Measurements from ENCODE around the gene RAD51B.

RAD51B gene

DNA sequence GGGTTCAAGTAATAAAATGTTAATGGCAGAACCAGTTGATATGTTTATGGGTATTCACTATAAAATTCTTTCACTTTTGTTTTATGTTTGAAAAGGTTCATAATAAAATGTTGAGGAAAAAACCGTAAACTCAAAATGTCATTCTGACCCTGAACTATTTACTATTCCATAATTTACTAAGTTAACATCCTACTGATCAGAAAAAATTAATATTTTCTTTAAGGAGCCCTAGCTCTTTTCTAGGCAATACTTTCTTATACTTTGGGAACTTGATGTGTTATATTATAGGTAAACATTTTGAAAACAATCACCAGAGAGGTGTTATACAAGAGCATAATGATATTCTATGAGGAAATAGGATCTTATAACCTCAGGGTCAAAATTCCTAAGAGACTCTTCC is 638.7 kb downstream of the RAD51B start:
- no peak for DNase-seq (ENCODE audit: low read depth)
- TF ChIP-seq, protein P1, sequence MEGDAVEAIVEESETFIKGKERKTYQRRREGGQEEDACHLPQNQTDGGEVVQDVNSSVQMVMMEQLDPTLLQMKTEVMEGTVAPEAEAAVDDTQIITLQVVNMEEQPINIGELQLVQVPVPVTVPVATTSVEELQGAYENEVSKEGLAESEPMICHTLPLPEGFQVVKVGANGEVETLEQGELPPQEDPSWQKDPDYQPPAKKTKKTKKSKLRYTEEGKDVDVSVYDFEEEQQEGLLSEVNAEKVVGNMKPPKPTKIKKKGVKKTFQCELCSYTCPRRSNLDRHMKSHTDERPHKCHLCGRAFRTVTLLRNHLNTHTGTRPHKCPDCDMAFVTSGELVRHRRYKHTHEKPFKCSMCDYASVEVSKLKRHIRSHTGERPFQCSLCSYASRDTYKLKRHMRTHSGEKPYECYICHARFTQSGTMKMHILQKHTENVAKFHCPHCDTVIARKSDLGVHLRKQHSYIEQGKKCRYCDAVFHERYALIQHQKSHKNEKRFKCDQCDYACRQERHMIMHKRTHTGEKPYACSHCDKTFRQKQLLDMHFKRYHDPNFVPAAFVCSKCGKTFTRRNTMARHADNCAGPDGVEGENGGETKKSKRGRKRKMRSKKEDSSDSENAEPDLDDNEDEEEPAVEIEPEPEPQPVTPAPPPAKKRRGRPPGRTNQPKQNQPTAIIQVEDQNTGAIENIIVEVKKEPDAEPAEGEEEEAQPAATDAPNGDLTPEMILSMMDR (IDR thresholded peaks at IDR 0.05; ENCODE audit: insufficient read depth, low read depth, low read length, missing control alignments): no peak
- H3K4me3 ChIP-seq (ENCODE audit: low read depth, low read length): no peak overlapping the region

DNA sequence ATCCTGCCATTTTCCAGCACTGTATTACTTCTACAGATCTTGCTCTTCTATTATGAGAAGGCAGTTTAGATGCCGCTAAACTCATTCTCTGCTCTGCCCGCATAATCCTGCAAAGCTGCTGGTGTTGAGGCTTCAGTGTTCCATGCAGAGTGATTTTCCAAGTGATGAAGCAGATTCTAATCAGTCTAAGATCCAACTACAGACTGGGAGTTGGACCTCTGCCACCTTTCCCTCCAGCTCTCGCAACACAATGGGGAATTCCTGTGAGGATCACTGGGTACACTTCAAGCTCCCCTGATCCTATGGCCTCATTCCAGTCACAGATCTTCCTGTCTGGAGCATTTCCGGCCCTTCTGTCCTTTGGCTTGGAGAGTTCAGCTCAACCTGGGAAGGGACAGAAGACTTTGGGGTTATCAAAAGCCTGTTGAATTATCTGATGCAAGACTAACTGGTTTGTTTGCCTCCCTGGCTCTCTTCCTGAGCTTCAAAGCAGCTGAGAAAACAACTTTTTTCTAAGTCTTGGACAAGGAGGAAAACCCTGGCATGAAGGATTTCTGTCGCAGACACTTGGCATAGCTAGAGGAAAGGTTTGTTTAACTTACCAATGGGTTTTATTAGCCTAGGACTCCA is 639.4 kb downstream of the RAD51B start:
- no peak for DNase-seq (ENCODE audit: low read depth)
- TF ChIP-seq, protein P1 (IDR thresholded peaks at IDR 0.05; ENCODE audit: insufficient read depth, low read depth, low read length, missing control alignments): no peak
- H3K4me3 ChIP-seq (ENCODE audit: low read depth, low read length): no peak overlapping the region

DNA sequence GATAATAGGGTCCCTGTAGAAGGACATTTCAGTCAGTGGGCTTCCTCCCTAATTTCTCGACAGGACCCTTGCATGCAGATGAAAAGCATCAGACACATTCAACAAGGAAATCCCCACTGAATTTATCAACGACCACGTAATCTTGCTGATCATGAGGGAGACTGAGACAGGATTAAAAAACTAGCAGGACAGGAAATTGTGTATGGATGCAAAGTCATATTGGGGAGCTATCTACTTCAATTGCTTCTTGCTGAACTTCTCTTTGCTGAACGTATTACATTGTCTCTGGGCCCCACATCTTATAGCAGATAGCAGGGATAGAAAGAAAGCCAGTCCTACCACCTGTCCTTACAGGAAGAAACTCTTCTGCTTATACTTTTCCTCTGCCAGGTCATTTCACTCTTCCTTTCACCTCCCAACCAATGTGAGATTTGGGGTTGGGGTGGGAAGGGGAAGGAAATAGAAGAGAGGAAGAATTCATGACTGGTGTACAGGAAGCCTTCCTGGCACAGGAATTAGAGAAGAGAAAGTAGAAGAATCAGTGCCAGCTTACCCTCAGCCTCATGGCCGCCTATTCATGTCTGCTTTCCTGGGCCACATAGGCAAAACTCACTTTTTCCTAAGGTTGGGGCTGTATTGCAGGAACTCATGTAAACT is 640.0 kb downstream of the RAD51B start:
- DNase-seq (ENCODE audit: low read depth): no peak
- no peak overlapping the region for H3K4me3 ChIP-seq (ENCODE audit: low read depth, low read length)
- TF ChIP-seq, protein P1 (IDR thresholded peaks at IDR 0.05; ENCODE audit: insufficient read depth, low read depth, low read length, missing control alignments): no peak

DNA sequence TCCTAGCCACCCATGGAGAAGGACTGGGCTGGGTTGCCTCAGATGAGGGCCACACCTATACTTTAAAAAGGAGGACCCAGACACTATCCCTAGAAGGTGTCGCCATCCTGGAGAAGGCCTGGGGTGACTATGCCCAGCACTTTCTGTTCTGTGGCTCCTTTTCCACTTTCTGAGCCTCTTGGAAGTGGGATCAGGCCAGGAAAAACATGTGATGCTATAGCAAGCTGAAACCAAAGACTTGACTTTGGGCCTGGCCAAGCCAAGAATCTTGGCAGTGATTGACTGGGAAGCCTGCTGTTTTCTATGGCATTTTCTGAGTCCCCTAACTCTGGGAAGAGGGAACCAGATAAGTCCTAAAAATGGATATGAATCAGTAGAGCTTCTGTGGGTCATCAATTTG is 641.0 kb downstream of the RAD51B start:
- TF ChIP-seq, protein P1 (IDR thresholded peaks at IDR 0.05; ENCODE audit: insufficient read depth, low read depth, low read length, missing control alignments): no peak
- DNase-seq (ENCODE audit: low read depth): no peak
- H3K4me3 ChIP-seq (ENCODE audit: low read depth, low read length): no peak overlapping the region

DNA sequence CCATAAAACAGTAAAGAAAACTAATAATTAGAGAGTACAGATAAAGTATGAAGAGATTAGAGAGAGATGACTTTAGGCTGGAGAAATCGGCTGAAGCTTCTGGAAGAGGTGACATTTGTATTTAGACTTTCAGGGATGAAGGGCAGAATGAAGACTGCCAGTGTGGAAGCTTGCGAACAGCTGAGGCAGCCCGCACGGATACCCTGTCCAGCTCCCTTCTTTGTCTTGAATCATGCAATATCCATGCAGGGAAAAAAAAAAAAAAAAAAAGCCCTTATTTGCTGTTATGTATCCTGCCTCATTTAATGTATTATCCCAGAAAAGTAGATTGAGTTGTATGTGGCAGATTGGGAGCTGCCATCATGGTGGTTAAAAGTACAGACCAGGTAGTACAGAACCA is 641.5 kb downstream of the RAD51B start:
- TF ChIP-seq, protein P1 (IDR thresholded peaks at IDR 0.05; ENCODE audit: insufficient read depth, low read depth, low read length, missing control alignments): no peak
- DNase-seq (ENCODE audit: low read depth): no peak

DNA sequence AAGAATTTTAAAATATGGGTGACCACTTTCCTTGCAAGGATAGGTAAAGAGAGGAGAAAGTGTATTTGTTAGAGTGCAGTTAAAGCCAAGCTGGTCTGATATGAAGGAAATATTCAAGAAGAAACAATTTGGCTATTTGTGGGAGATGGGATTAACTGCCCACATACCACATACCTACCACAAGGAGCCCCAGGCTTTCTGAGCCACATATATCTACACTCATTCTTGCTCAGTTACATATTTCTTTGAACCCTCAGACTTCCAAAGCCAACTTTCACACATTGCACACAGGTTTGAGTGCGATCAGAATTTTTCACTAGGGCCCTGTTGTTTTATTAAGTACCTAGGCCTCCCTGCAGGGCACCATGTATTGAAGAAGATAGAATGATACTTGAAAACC is 643.1 kb downstream of the RAD51B start:
- DNase-seq (ENCODE audit: low read depth): no peak
- no peak overlapping the region for H3K4me3 ChIP-seq (ENCODE audit: low read depth, low read length)
- TF ChIP-seq, protein P1 (IDR thresholded peaks at IDR 0.05; ENCODE audit: insufficient read depth, low read depth, low read length, missing control alignments): no peak

More for the DNA sequence above, 641.5 kb downstream of the RAD51B start:
- no peak overlapping the region for H3K4me3 ChIP-seq (ENCODE audit: low read depth, low read length)

DNA sequence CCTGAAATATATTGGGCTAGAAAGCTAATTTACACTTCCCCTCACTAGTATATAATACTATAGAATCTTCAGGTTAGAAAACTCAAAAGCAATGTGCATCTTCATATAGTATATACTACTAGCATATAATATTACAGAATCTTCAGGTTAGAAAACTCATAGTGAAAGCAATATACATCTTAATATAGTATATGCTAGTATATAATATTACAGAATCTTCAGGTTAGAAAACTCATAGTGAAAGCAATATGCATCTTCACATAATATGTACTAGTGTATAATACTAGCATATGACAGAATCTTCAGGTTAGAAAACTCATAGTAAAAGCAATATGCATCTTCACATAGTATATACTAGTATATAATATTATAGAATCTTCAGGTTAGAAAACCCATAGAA is 643.7 kb downstream of the RAD51B start:
- H3K4me3 ChIP-seq (ENCODE audit: low read depth, low read length): no peak overlapping the region
- DNase-seq (ENCODE audit: low read depth): no peak
- TF ChIP-seq, protein P1 (IDR thresholded peaks at IDR 0.05; ENCODE audit: insufficient read depth, low read depth, low read length, missing control alignments): no peak

All from GM12865 (cell line).